DOHH2 (cell line): ENCODE results near the gene TMEM176B.

Source experiments
- CTCF ChIP-seq: fragments of 200-600 bp; sonication (generic); IDR thresholded peaks from one replicate; pipeline ENCODE4 v1.5.1; 2014; ENCODE audit warnings: antibody characterized with exemption, mild to moderate bottlenecking, low read depth, low read length; ENCODE audit not compliant: poor library complexity, severe bottlenecking
- EZH2phosphoT487 ChIP-seq: fragments of 200-600 bp; sonication (generic); IDR thresholded peaks from 2 replicates; pipeline ENCODE4 v1.6.1; 2017; ENCODE audit warnings: borderline replicate concordance, mild to moderate bottlenecking, antibody characterized with exemption, low read length, moderate library complexity, mixed read lengths

GRCh38 chr7:150753826-150754603, 46.1 kb downstream of the TMEM176B start:
- TF ChIP-seq CTCF (peak; percentile 71), EZH2phosphoT487 (no peak)
